Esophagus squamous epithelium (tissue), 4 donors: ENCODE measurements around the gene GORASP1.

Source experiments
- CTCF ChIP-seq, 6 experiments: fragments of 450-650 bp in 4 of 6; fragments of 200-600 bp in 2 of 6; sonication (generic) in 2 of 6; IDR thresholded peaks; one replicate each; pipeline ENCODE4 v1.5.1; 2016 to 2019; ENCODE audit warnings: antibody characterized with exemption in 6 of 6, mild to moderate bottlenecking in 4 of 6, moderate library complexity in 4 of 6
- POLR2A ChIP-seq, 4 donors: fragments of 450-650 bp; IDR thresholded peaks; one replicate each; pipeline ENCODE4 v1.6.1; 2017; ENCODE audit warnings: antibody characterized with exemption in 4 of 4, mild to moderate bottlenecking in 4 of 4, moderate library complexity in 3 of 4

- TF ChIP-seq CTCF (IDR thresholded peaks at IDR 0.05) = no peak
- TF ChIP-seq POLR2A (IDR thresholded peaks at IDR 0.05) = no peak
Observed at GRCh38 chr3:39137991-39138803, 30.8 kb upstream of the GORASP1 start.
